A549 (cell line): ENCODE measurements around the gene DDR1.

ENCODE experiments used
- EP300 ChIP-seq, 2 experiments: fragments of >200 bp; sonication (Bioruptor Twin); formaldehyde crosslinking; IDR thresholded peaks; 2 replicates in 1 of 2; 3 replicates in 1 of 2; pipeline ENCODE4 v1.6.1; 2016 to 2017
- GATA3 ChIP-seq: IDR thresholded peaks from 2 replicates; pipeline ENCODE4 v1.6.1; 2012; ENCODE audit warnings: borderline replicate concordance
- HDAC2 ChIP-seq: fragments of 200-600 bp; sonication (generic); IDR thresholded peaks from 2 replicates; pipeline ENCODE4 v1.6.1; 2016
- KDM1A ChIP-seq: fragments of 200-600 bp; sonication (generic); IDR thresholded peaks from 2 replicates; pipeline ENCODE4 v1.6.1; 2016; ENCODE audit warnings: low read depth, mild to moderate bottlenecking
- MAZ ChIP-seq: fragments of 150-350 bp; IDR thresholded peaks from 2 replicates; pipeline ENCODE4 v1.6.1; 2014; ENCODE audit warnings: antibody characterized with exemption, low read depth, low read length, borderline replicate concordance
- POLR2A ChIP-seq: IDR thresholded peaks from 2 replicates; pipeline ENCODE4 v1.6.1; 2012; ENCODE audit warnings: mild to moderate bottlenecking, low read length
- RFX5 ChIP-seq: fragments of 450-650 bp; IDR thresholded peaks from 2 replicates; pipeline ENCODE4 v1.7.1; 2014; ENCODE audit warnings: antibody characterized with exemption, mild to moderate bottlenecking, moderate library complexity
- ZFP36 ChIP-seq: fragments of 450-650 bp; IDR thresholded peaks from 2 replicates; pipeline ENCODE4 v1.6.1; 2014; ENCODE audit warnings: borderline replicate concordance; ENCODE audit not compliant: partially characterized antibody
- TF ChIP-seq, protein P1 (sequence below): fragments of >200 bp; sonication (Bioruptor Twin); formaldehyde crosslinking; IDR thresholded peaks from 3 replicates; pipeline ENCODE4 v1.5.1; 2016

DNA sequence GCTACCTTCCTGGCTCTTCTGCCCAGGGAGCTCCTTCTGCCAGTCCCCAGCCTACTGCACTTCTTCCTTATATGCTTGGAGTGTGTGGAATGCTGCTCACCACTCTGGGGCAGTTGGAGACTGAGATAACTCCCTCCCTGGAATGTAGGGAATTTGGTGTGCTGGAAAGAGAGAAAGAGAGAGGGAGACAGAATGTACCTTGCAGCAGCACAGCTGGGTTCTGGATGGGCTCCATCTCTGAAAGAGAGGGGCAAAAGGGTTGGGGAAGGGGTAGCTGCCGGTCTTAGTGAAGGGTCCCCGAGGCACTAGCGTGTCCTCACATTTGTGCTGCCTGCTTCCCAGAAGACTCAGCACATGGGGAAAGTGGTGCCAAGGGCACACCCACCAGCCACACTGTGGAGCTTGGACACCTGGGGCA lies 40.2 kb upstream of the DDR1 start:
- TF ChIP-seq KDM1A = no peak
- TF ChIP-seq ZFP36 = no peak
- TF ChIP-seq MAZ = no peak
- TF ChIP-seq EP300 (IDR thresholded peaks at IDR 0.05) = no peak
- TF ChIP-seq, protein P1, sequence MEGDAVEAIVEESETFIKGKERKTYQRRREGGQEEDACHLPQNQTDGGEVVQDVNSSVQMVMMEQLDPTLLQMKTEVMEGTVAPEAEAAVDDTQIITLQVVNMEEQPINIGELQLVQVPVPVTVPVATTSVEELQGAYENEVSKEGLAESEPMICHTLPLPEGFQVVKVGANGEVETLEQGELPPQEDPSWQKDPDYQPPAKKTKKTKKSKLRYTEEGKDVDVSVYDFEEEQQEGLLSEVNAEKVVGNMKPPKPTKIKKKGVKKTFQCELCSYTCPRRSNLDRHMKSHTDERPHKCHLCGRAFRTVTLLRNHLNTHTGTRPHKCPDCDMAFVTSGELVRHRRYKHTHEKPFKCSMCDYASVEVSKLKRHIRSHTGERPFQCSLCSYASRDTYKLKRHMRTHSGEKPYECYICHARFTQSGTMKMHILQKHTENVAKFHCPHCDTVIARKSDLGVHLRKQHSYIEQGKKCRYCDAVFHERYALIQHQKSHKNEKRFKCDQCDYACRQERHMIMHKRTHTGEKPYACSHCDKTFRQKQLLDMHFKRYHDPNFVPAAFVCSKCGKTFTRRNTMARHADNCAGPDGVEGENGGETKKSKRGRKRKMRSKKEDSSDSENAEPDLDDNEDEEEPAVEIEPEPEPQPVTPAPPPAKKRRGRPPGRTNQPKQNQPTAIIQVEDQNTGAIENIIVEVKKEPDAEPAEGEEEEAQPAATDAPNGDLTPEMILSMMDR = no peak
- TF ChIP-seq HDAC2 = no peak
- no peak for TF ChIP-seq GATA3
- TF ChIP-seq RFX5 = no peak
- TF ChIP-seq POLR2A = no peak
